HEK293T (cell line): Measurements from ENCODE around the gene GNA12.

Experiments
- BHLHE40 ChIP-seq: fragments of 450-650 bp; IDR thresholded peaks from 2 replicates; pipeline ENCODE4 v1.6.1; 2016; ENCODE audit warnings: mild to moderate bottlenecking, moderate library complexity, borderline replicate concordance
- CTBP1 ChIP-seq: fragments of 450-650 bp; IDR thresholded peaks from 2 replicates; pipeline ENCODE4 v1.6.1; 2016; ENCODE audit warnings: borderline replicate concordance
- ELF4 ChIP-seq: fragments of 450-650 bp; IDR thresholded peaks from 2 replicates; pipeline ENCODE4 v1.6.1; 2017; ENCODE audit warnings: antibody characterized with exemption
- FOXA1 ChIP-seq: fragments of 450-650 bp; IDR thresholded peaks from 2 replicates; pipeline ENCODE4 v1.6.1; 2016; ENCODE audit warnings: mild to moderate bottlenecking
- FOXK2 ChIP-seq: fragments of 450-650 bp; IDR thresholded peaks from 2 replicates; pipeline ENCODE4 v1.6.1; 2016; ENCODE audit warnings: mild to moderate bottlenecking
- FOXM1 ChIP-seq: fragments of 450-650 bp; IDR thresholded peaks from 2 replicates; pipeline ENCODE4 v1.6.1; 2017; ENCODE audit warnings: mild to moderate bottlenecking, borderline replicate concordance
- L3MBTL2 ChIP-seq: fragments of 450-650 bp; conservative IDR thresholded peaks from 2 replicates; pipeline ENCODE4 v1.6.1; 2016; ENCODE audit warnings: mild to moderate bottlenecking
- NFRKB ChIP-seq: fragments of 450-650 bp; IDR thresholded peaks from 2 replicates; pipeline ENCODE4 v1.6.1; 2016; ENCODE audit warnings: mild to moderate bottlenecking, moderate library complexity
- SP1 ChIP-seq: fragments of 450-650 bp; IDR thresholded peaks from 2 replicates; pipeline ENCODE4 v1.6.1; 2017
- SUZ12 ChIP-seq: fragments of 450-650 bp; IDR thresholded peaks from 2 replicates; pipeline ENCODE4 v1.6.1; 2016; ENCODE audit warnings: mild to moderate bottlenecking
- TARDBP ChIP-seq: fragments of 450-650 bp; IDR thresholded peaks from 2 replicates; pipeline ENCODE4 v1.6.1; 2016

- TF ChIP-seq FOXA1: no peak
- TF ChIP-seq SUZ12: no peak
- TF ChIP-seq BHLHE40: no peak
- TF ChIP-seq SP1: no peak
- no peak for TF ChIP-seq CTBP1
- no peak for TF ChIP-seq NFRKB
- TF ChIP-seq FOXM1: no peak
- TF ChIP-seq ELF4: no peak
- no peak for TF ChIP-seq FOXK2
- TF ChIP-seq TARDBP: no peak
- no peak for TF ChIP-seq L3MBTL2
Measured at GRCh38 chr7:2824678-2825461, 19.2 kb downstream of the GNA12 start.
